Measurements from ENCODE around the gene DENND2D.
A peak's percentile ranks its signal among the peaks of the same experiment; 100 is the strongest.

Gene DENND2D

DNA sequence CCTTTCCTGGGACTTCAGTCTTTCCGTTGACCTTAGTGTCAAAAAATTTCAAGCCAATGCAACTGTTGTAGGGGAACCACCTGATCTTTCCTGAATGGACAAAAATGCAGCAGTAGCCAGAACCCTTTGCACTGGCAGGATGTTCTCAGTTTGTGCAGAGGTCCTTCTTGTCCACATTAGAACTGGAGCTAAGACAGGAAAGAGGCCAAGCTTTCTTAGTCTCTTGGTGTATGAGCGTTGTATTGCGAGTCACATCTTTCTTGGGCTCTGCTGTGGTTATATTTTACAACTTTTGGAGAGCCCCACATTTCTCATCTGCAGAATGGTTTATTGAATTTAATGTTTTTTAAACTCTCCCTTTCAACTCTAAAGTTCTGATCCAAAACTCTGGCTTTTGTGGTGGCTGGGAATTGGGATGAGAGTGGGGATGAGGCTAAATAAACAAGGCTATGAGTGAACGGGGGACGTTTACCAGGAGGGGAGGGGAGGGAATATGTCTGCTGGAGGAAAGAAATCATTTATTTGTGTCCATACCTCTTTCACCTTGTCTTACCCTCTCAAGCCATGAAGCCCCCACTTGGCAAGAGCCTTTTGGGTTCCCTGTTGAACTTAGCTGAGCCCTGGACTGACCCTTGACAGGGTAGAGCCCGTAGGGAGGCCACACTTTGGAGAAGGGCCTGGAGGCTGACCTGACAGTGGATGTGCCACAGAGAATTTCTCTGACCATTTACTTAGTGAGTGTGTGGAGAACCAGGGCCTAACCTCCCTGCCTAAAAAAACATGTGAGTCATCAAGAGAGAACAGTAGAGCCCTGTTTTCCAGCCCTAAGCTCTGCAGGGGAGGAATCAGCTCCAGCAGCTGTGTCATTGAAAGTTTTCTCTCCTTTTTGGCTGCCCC, 27.7 kb upstream of the DENND2D start:
- H3F3A ChIP-seq (ENCODE audit: control insufficient read depth, insufficient read depth): no peaks in the 10 kb centered on the region
- H3K9me2 ChIP-seq (replicated peaks; ENCODE audit: control insufficient read depth, low read length): no peaks in the 10 kb centered on the region

DNA sequence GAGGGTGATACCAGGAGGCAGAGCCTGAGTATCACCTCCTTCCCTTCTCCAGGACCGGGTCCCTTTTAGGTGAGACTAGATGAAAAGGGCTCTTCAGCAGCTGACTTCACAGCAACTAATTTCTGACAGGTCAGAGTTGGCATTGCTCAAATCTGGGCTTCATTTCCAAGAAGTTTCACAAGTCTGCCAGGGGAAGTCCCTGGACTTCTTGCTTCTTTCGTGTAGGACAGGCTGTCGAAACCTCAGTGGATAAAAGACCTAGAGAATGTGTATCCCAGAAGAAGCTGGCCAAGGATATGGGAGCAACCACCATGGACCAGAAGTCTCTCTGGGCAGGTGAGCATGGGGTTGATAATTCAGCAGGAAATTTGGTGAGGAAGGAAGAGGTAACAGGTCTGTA, 27.0 kb upstream of the DENND2D start, which contains the start of gene CHI3L2:
Gene CHI3L2 (plus strand): TSS at position 280 of the 400 bp plus-strand sequence. CDS start 17 bp downstream, at position 297.
- Histone ChIP-seq H3F3A (ENCODE audit: control insufficient read depth, insufficient read depth) (no peaks in the 10 kb centered on the region), H3K9me2 (replicated peaks; ENCODE audit: control insufficient read depth, low read length) (no peaks in the 10 kb centered on the region), H3K9me3 (ENCODE audit: control insufficient read depth, insufficient read depth, low read length) (no peaks in the 10 kb centered on the region), H3K27me3 (ENCODE audit: control insufficient read depth, low read length) (no peaks in the 10 kb centered on the region), H3K4me3 (ENCODE audit: low read length) (no peak within 1 kb of the TSS), H3K27ac (ENCODE audit: low read depth, low read length) (no peak within 1 kb of the TSS), H3K4me2 (ENCODE audit: low read length) (no peak within 1 kb of the TSS), H4K20me1 (ENCODE audit: control insufficient read depth, insufficient read depth, low read depth, low read length) (no peaks in the 10 kb centered on the region), H3K79me2 (ENCODE audit: control insufficient read depth, low read length) (peaks cover 22% of the 10 kb centered on the region), H3K4me1 (ENCODE audit: control insufficient read depth, low read length) (peaks cover 67% of the 10 kb centered on the region), H3K36me3 (ENCODE audit: control insufficient read depth, low read length) (peaks cover 18% of the 10 kb centered on the region)
- TF ChIP-seq, protein P1, sequence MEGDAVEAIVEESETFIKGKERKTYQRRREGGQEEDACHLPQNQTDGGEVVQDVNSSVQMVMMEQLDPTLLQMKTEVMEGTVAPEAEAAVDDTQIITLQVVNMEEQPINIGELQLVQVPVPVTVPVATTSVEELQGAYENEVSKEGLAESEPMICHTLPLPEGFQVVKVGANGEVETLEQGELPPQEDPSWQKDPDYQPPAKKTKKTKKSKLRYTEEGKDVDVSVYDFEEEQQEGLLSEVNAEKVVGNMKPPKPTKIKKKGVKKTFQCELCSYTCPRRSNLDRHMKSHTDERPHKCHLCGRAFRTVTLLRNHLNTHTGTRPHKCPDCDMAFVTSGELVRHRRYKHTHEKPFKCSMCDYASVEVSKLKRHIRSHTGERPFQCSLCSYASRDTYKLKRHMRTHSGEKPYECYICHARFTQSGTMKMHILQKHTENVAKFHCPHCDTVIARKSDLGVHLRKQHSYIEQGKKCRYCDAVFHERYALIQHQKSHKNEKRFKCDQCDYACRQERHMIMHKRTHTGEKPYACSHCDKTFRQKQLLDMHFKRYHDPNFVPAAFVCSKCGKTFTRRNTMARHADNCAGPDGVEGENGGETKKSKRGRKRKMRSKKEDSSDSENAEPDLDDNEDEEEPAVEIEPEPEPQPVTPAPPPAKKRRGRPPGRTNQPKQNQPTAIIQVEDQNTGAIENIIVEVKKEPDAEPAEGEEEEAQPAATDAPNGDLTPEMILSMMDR (IDR thresholded peaks at IDR 0.05; ENCODE audit: low read depth, low read length, poor library complexity, severe bottlenecking): no peak
- no peak for TF ChIP-seq EZH2phosphoT487 (IDR thresholded peaks at IDR 0.05; ENCODE audit: borderline replicate concordance, low read length)

More for the DNA sequence above, 27.7 kb upstream of the DENND2D start:
- H3K27ac ChIP-seq (ENCODE audit: low read depth, low read length): no peak overlapping the region
- peaks cover 24% of the 10 kb centered on the region for H3K36me3 ChIP-seq (ENCODE audit: control insufficient read depth, low read length)
- TF ChIP-seq EZH2phosphoT487 (IDR thresholded peaks at IDR 0.05; ENCODE audit: borderline replicate concordance, low read length): no peak
- TF ChIP-seq, protein P1 (IDR thresholded peaks at IDR 0.05; ENCODE audit: low read depth, low read length, poor library complexity, severe bottlenecking): no peak
- no peak overlapping the region for H3K4me3 ChIP-seq (ENCODE audit: low read length)
- peaks cover 22% of the 10 kb centered on the region for H3K79me2 ChIP-seq (ENCODE audit: control insufficient read depth, low read length)
- no peaks in the 10 kb centered on the region for H3K9me3 ChIP-seq (ENCODE audit: control insufficient read depth, insufficient read depth, low read length)
- no peak overlapping the region for H3K4me2 ChIP-seq (ENCODE audit: low read length)
- H3K27me3 ChIP-seq (ENCODE audit: control insufficient read depth, low read length): no peaks in the 10 kb centered on the region
- H3K4me1 ChIP-seq (ENCODE audit: control insufficient read depth, low read length): peaks cover 60% of the 10 kb centered on the region
- no peaks in the 10 kb centered on the region for H4K20me1 ChIP-seq (ENCODE audit: control insufficient read depth, insufficient read depth, low read depth, low read length)

DNA sequence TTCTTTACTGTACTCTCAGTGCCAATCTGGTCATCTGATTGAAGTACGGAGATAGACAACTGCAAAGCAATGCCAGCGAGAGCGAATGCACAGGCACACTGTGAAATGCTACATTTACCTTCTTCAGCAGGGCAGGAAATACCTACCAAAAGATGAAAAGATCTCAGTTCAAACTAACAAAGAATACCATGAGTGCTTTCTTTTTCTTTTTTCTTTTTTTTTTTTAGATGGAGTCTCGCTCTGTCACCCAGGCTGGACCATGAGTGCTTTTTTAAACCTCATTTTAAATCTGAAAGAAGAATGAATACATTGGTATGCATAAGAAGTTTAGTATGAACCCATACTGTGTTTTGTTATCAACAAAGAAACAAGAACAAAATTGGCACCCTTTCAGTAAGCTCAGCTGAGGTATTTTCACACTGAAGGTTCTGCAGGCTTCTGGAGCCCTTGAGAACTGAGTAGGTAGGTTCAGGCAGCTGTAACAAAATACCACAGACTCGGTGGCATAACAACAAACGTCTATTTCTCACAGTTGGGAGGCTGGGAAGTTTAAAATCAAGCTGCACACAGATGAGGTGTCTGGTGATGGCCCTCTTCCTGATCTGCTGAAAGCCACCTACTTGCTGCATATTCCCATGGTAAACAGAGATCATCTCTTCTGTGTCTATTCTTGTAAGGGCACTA, 25.4 kb upstream of the DENND2D start:
- H3K27me3 ChIP-seq (ENCODE audit: control insufficient read depth, low read length): no peaks in the 10 kb centered on the region
- H3K9me2 ChIP-seq (replicated peaks; ENCODE audit: control insufficient read depth, low read length): no peaks in the 10 kb centered on the region
- H3K27ac ChIP-seq (ENCODE audit: low read depth, low read length): peak overlapping the region; percentile 13; the same call in 1 of the 2 replicates
- H3K4me3 ChIP-seq (ENCODE audit: low read length): no peak overlapping the region
- H3K79me2 ChIP-seq (ENCODE audit: control insufficient read depth, low read length): peaks cover 12% of the 10 kb centered on the region
- TF ChIP-seq, protein P1 (IDR thresholded peaks at IDR 0.05; ENCODE audit: low read depth, low read length, poor library complexity, severe bottlenecking): no peak
- no peak for TF ChIP-seq EZH2phosphoT487 (IDR thresholded peaks at IDR 0.05; ENCODE audit: borderline replicate concordance, low read length)
- no peaks in the 10 kb centered on the region for H4K20me1 ChIP-seq (ENCODE audit: control insufficient read depth, insufficient read depth, low read depth, low read length)
- H3K4me2 ChIP-seq (ENCODE audit: low read length): peak overlapping the region; percentile 11
- H3F3A ChIP-seq (ENCODE audit: control insufficient read depth, insufficient read depth): peaks cover 12% of the 10 kb centered on the region
- H3K36me3 ChIP-seq (ENCODE audit: control insufficient read depth, low read length): peaks cover 5% of the 10 kb centered on the region
- H3K4me1 ChIP-seq (ENCODE audit: control insufficient read depth, low read length): peaks cover 72% of the 10 kb centered on the region
- no peaks in the 10 kb centered on the region for H3K9me3 ChIP-seq (ENCODE audit: control insufficient read depth, insufficient read depth, low read length)
